Measurements from ENCODE around the gene CTTNBP2NL. TPM values are rescaled to one million over a fixed set of nuclear protein-coding genes. Genes with fewer than 3 reads are reported as not detected.

CTTNBP2NL gene
- total and polyA plus RNA-seq, 10 of the 15 experiments (the other 5 are each of a cell fraction or from before 2014, with no cell fraction given): 2.1 to 11.3 (median 5.6) TPM

GRCh38 chr1:112357467-112357866, 38.5 kb upstream of the CTTNBP2NL start (continued):
- no peak for TF ChIP-seq CREM (IDR thresholded peaks at IDR 0.05; ENCODE audit: low read depth)
- TF ChIP-seq EGR1 (IDR thresholded peaks at IDR 0.05; ENCODE audit: borderline replicate concordance in 1 of 2, low read depth in 2 of 2, low read length in 2 of 2): no peak
- no peak for TF ChIP-seq HCFC1 (IDR thresholded peaks at IDR 0.05; ENCODE audit: low read length)
- no peak for TF ChIP-seq RUNX3 (IDR thresholded peaks at IDR 0.05; ENCODE audit: low read length)
- TF ChIP-seq, protein P1, sequence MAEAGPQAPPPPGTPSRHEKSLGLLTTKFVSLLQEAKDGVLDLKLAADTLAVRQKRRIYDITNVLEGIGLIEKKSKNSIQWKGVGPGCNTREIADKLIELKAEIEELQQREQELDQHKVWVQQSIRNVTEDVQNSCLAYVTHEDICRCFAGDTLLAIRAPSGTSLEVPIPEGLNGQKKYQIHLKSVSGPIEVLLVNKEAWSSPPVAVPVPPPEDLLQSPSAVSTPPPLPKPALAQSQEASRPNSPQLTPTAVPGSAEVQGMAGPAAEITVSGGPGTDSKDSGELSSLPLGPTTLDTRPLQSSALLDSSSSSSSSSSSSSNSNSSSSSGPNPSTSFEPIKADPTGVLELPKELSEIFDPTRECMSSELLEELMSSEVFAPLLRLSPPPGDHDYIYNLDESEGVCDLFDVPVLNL (IDR thresholded peaks at IDR 0.05; ENCODE audit: low read depth, low read length): no peak
- TF ChIP-seq GATAD2B (conservative IDR thresholded peaks at IDR 0.05; ENCODE audit: low read depth): no peak
- no peak for TF ChIP-seq TBL1XR1 (IDR thresholded peaks at IDR 0.05; ENCODE audit: low read depth, low read length)
- TF ChIP-seq MTA3 (IDR thresholded peaks at IDR 0.05; ENCODE audit: borderline replicate concordance, low read length): no peak
- no peak for TF ChIP-seq MYC (IDR thresholded peaks at IDR 0.05; ENCODE audit: insufficient read depth, insufficient read length, insufficient replicate concordance, low read length, severe bottlenecking)
- TF ChIP-seq NKRF (conservative IDR thresholded peaks at IDR 0.05): no peak
- TF ChIP-seq PAX5 (IDR thresholded peaks at IDR 0.05; ENCODE audit: borderline replicate concordance, low read depth, low read length): no peak
